ENCODE results near the gene ASRGL1. TPM values are rescaled to one million over a fixed set of nuclear protein-coding genes. Genes with fewer than 3 reads are reported as not detected.

ASRGL1 gene
- total RNA-seq, 4 donors from 2014 or later = 14.9 to 44.5 (median 35.6) TPM

DNA sequence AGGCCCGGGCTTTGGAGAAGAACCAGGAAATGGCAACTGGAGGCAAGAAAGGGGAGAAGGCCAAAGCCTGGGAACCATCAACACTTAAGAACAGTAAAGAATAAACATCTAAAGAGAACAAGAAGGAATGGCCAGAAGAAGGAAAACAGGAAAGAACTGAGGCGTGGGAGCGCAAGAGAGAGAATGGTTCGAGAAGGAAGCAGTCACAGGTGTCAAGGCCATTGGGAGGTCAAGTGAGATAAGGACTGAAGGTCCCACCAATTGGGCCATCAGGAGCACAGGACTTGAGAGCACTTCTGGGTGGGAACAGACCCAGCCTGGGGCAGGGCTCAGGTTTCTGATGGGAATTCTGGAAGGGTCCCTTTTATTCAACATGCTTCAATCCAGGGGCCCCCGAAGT is 80.9 kb downstream of the ASRGL1 start:
- WGBS, 2 donors (ENCODE audit: low coverage in 1 of 2) = 56 to 80% methylated on average over 4 to 5 of the region's 5 CpGs
- H3K9me3 ChIP-seq = no peaks in the 10 kb centered on the region
- H3K36me3 ChIP-seq = no peaks in the 10 kb centered on the region
- intact Hi-C loops (cut with DNase I; ENCODE audit: low total_unique reads) (no loop called here), in situ Hi-C loops (cut with MboI; ENCODE audit: low pct_ligation_motif_present in 1 of 4, low pct_unique_long_range_greater_than_20kb in 1 of 4, low sequenced_read_pairs in 3 of 4) (loop anchor here in 1 of 4 donors (25.0 kb wide), 1 partner anchor 269 kb away; the partner anchor contains the start of genes LRRN4CL and UBXN1)
- no peak for TF ChIP-seq POLR2A (IDR thresholded peaks at IDR 0.05)
- no peak for TF ChIP-seq CTCF (IDR thresholded peaks at IDR 0.05)
- TF ChIP-seq EP300 (IDR thresholded peaks at IDR 0.05; ENCODE audit: low read depth) = no peak
- no peak for DNase-seq
- H3K27ac ChIP-seq = peak overlapping the region in 2 of 4 donors; percentile 3 to 59
- H3K4me1 ChIP-seq = peaks cover 9 to 36% (median 14%) of the 10 kb centered on the region in 4 donors
- H3K27me3 ChIP-seq = no peaks in the 10 kb centered on the region
- no peak overlapping the region for H3K4me3 ChIP-seq

GRCh38 chr11:62418733-62419132 is 81.5 kb downstream of the ASRGL1 start, which contains the start of gene SCGB1A1:
SCGB1A1 (plus strand) TSS chr11:62419033; CDS start chr11:62419096, 63 bp downstream.
- no peaks in the 10 kb centered on the region for H3K27me3 ChIP-seq
- H3K9me3 ChIP-seq = no peaks in the 10 kb centered on the region
- peaks cover 9 to 36% (median 14%) of the 10 kb centered on the region in 4 donors for H3K4me1 ChIP-seq
- H3K4me3 ChIP-seq = no peak within 1 kb of the TSS
- H3K36me3 ChIP-seq = no peaks in the 10 kb centered on the region
- DNase-seq = no peak
- 69% methylated on average over 4 of the region's 4 CpGs; no CpG with 5 or more reads in 1 of the 2 donors for WGBS, 2 donors (ENCODE audit: low coverage in 1 of 2)
- intact Hi-C loops (cut with DNase I; ENCODE audit: low total_unique reads) (no loop called here), in situ Hi-C loops (cut with MboI; ENCODE audit: low pct_ligation_motif_present in 1 of 4, low pct_unique_long_range_greater_than_20kb in 1 of 4, low sequenced_read_pairs in 3 of 4) (loop anchor here in 1 of 4 donors (25.0 kb wide), 1 partner anchor 269 kb away; the partner anchor contains the start of genes LRRN4CL and UBXN1)
- TF ChIP-seq EP300 (IDR thresholded peaks at IDR 0.05; ENCODE audit: low read depth) (no peak), POLR2AphosphoS5 (IDR thresholded peaks at IDR 0.05) (no peak), POLR2A (IDR thresholded peaks at IDR 0.05) (no peak), CTCF (IDR thresholded peaks at IDR 0.05) (no peak)
- peak within 1 kb of the TSS; percentile 59 to 81 (median 72) for H3K27ac ChIP-seq

DNA sequence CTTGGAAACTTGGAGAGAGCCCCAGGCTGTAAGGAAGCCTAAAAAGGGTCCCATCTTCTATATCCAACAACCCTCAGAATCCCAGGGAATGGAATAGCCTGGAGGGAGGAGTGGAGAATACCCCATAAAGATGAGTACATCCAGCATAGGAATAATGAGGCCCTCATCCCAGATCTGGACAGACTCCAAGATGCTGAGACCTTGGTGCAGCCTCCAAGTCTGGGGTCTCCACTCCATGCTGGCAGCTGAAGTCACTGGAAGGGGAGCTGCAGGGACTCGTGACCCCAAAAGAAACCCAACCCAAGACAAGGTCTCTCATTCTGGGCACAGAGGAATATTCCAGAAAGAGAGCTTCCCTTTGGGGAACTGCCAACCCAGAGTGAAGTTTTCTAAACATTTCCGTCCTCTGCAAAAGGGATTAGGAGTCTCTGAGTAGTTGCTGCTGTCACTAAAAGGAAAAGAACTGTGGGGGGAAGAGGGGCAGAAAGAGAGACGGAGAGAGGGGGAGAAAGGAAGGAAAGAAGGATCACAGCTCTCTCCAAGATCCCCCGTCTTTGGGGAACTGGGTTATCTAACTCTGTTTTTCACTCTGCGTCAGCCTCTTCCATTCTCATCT is 82.2 kb downstream of the ASRGL1 start:
- 31 to 44% methylated on average over 2 to 5 of the region's 5 CpGs for WGBS, 2 donors (ENCODE audit: low coverage in 1 of 2)
- in situ Hi-C loops (cut with MboI; ENCODE audit: low pct_ligation_motif_present in 1 of 4, low pct_unique_long_range_greater_than_20kb in 1 of 4, low sequenced_read_pairs in 3 of 4) = loop anchor here in 1 of 4 donors (25.0 kb wide), 1 partner anchor 268 kb away; the partner anchor contains the start of genes LRRN4CL and UBXN1
- Histone ChIP-seq H3K27me3 (no peaks in the 10 kb centered on the region), H3K4me1 (peaks cover 9 to 37% (median 15%) of the 10 kb centered on the region in 4 donors), H3K9me3 (no peaks in the 10 kb centered on the region), H3K27ac (peak overlapping the region; percentile 59 to 81 (median 72)), H3K4me3 (no peak overlapping the region), H3K36me3 (no peaks in the 10 kb centered on the region)
- intact Hi-C loops (cut with DNase I; ENCODE audit: low total_unique reads) = no loop called here
- no peak for DNase-seq
- TF ChIP-seq CTCF (IDR thresholded peaks at IDR 0.05) = no peak
- no peak for TF ChIP-seq EP300 (IDR thresholded peaks at IDR 0.05; ENCODE audit: low read depth)
- no peak for TF ChIP-seq POLR2A (IDR thresholded peaks at IDR 0.05)
- no peak for TF ChIP-seq POLR2AphosphoS5 (IDR thresholded peaks at IDR 0.05)

DNA sequence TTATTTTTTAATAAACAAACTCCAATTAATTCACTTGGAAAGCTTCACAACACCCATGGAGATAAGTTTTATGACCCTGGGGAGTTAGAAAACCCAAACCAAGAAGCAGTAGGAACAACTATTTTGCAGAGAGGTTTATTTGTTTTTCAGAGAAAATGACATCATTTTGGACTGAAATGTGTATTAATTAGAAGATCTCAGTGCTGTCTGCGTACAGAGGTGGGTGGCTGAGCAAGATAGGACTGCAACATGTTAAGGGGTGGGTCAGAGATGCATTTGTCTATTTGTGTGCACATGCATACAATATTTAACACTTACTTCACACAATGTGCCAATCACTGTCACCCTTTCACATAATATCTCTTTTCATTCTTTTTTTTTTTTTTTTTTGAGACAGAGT is 82.7 kb downstream of the ASRGL1 start:
- in situ Hi-C loops (cut with MboI; ENCODE audit: low pct_ligation_motif_present in 1 of 4, low pct_unique_long_range_greater_than_20kb in 1 of 4, low sequenced_read_pairs in 3 of 4) = loop anchor here (10.0 to 25.0 kb wide), 4 partner anchors 125 to 267 kb away; partner anchors contain the start of genes AHNAK (in 1 of the 4), LRRN4CL (in 1 of the 4) and UBXN1 (in 1 of the 4)
- no peaks in the 10 kb centered on the region for H3K36me3 ChIP-seq
- H3K4me1 ChIP-seq = peaks cover 14 to 41% (median 18%) of the 10 kb centered on the region in 4 donors
- no peak overlapping the region for H3K4me3 ChIP-seq
- peak overlapping the region; percentile 59 to 81 (median 72) for H3K27ac ChIP-seq
- intact Hi-C loops (cut with DNase I; ENCODE audit: low total_unique reads) = no loop called here
- TF ChIP-seq POLR2A (IDR thresholded peaks at IDR 0.05) = no peak
- no peak for TF ChIP-seq EP300 (IDR thresholded peaks at IDR 0.05; ENCODE audit: low read depth)
- no peak for TF ChIP-seq POLR2AphosphoS5 (IDR thresholded peaks at IDR 0.05)
- TF ChIP-seq CTCF (IDR thresholded peaks at IDR 0.05) = no peak
- H3K9me3 ChIP-seq = no peaks in the 10 kb centered on the region
- 40 to 48% methylated on average over 1 of the region's 1 CpG for WGBS, 2 donors (ENCODE audit: low coverage in 1 of 2)
- no peak for DNase-seq
- H3K27me3 ChIP-seq = no peaks in the 10 kb centered on the region

All from transverse colon (tissue), 4 donors.